DLD1 (cell line): ENCODE results near the gene TIMMDC1.

Source experiments
- in situ Hi-C: cut with HindIII; loops from 2 replicates; pipeline ENCODE4 v1.10.0; 2017; ENCODE audit warnings: low sequenced_read_pairs

The TIMMDC1 gene

GRCh38 chr3:119553823-119554415 is 55.6 kb downstream of the TIMMDC1 start:
- in situ Hi-C loops = no loop called here

GRCh38 chr3:119555309-119555735 is 57.0 kb downstream of the TIMMDC1 start:
- in situ Hi-C loops = no loop called here

- in situ Hi-C loops = no loop called here
Measured at GRCh38 chr3:119555929-119556328, 57.6 kb downstream of the TIMMDC1 start.

- in situ Hi-C loops = no loop called here
Measured at GRCh38 chr3:119557192-119557876, 59.0 kb downstream of the TIMMDC1 start.

GRCh38 chr3:119557877-119558269 is 59.5 kb downstream of the TIMMDC1 start:
- in situ Hi-C loops = no loop called here

GRCh38 chr3:119558626-119559317 is 60.4 kb downstream of the TIMMDC1 start:
- in situ Hi-C loops = no loop called here

- in situ Hi-C loops = no loop called here
Measured at GRCh38 chr3:119559441-119559963, 61.2 kb downstream of the TIMMDC1 start, which contains the start of gene CD80. Gene CD80 (minus strand): TSS chr3:119559614. CDS start chr3:119557728, 1,886 bp downstream.

- in situ Hi-C loops = loop anchor here (10.0 kb wide), 1 partner anchor 65 kb away; the partner anchor contains the start of gene TIMMDC1
Measured at GRCh38 chr3:119560160-119560559, 61.8 kb downstream of the TIMMDC1 start.

GRCh38 chr3:119562307-119562961 is 64.1 kb downstream of the TIMMDC1 start:
- in situ Hi-C loops = loop anchor here (10.0 kb wide), 1 partner anchor 68 kb away; the partner anchor contains the start of gene TIMMDC1

GRCh38 chr3:119563334-119563733 is 65.0 kb downstream of the TIMMDC1 start:
- in situ Hi-C loops = loop anchor here (10.0 kb wide), 1 partner anchor 69 kb away; the partner anchor contains the start of gene TIMMDC1

- in situ Hi-C loops = loop anchor here (10.0 kb wide), 1 partner anchor 74 kb away; the partner anchor contains the start of gene TIMMDC1
Measured at GRCh38 chr3:119569156-119569555, 70.8 kb downstream of the TIMMDC1 start.

- in situ Hi-C loops = no loop called here
Measured at GRCh38 chr3:119570229-119570628, 71.9 kb downstream of the TIMMDC1 start.

GRCh38 chr3:119571230-119571629 is 72.9 kb downstream of the TIMMDC1 start:
- in situ Hi-C loops = no loop called here

- in situ Hi-C loops = no loop called here
Measured at GRCh38 chr3:119571688-119572087, 73.3 kb downstream of the TIMMDC1 start.
